Stimulated activated CD4-positive, alpha-beta T cell treated with anti-CD3 and anti-CD28 coated beads, Interleukin-2, amount 100 ng/mL, for 48 hours (primary cell): ENCODE measurements around the gene CHST10.
A peak's percentile ranks its signal among the peaks of the same experiment; 100 is the strongest.
"Not testable (repeated sequence)": the region's sequence is repeated elsewhere in the genome, so short reads cannot be mapped to it uniquely, and the experiment has no call there.

Experiments used
- DNase-seq, 2 donors: peaks; one replicate each; pipeline ENCODE4 v3.0.0-alpha.2; 2020

CHST10 gene

GRCh38 chr2:100416935-100417710 is at the start of gene CHST10:
CHST10 (minus strand) TSS chr2:100417668; CDS start chr2:100406675, 10,993 bp downstream.
- peak; percentile 41 to 49 for DNase-seq

GRCh38 chr2:100460904-100461530 is 43.5 kb upstream of the CHST10 start:
- no peak for DNase-seq

GRCh38 chr2:100456357-100456756 is 38.9 kb upstream of the CHST10 start:
- not testable (repeated sequence) for DNase-seq

GRCh38 chr2:100453853-100454252 is 36.4 kb upstream of the CHST10 start:
- no peak for DNase-seq

- no peak for DNase-seq
Measured at GRCh38 chr2:100451734-100452133, 34.3 kb upstream of the CHST10 start.

- DNase-seq: no peak
Measured at GRCh38 chr2:100451092-100451491, 33.6 kb upstream of the CHST10 start.

GRCh38 chr2:100446696-100447095 is 29.2 kb upstream of the CHST10 start:
- no peak for DNase-seq

GRCh38 chr2:100437751-100438150 is 20.3 kb upstream of the CHST10 start:
- DNase-seq: no peak

GRCh38 chr2:100429726-100430125 is 12.3 kb upstream of the CHST10 start:
- no peak for DNase-seq

- peak; percentile 68 to 73 for DNase-seq
Measured at GRCh38 chr2:100427627-100428258, 10.3 kb upstream of the CHST10 start.

- DNase-seq: no peak
Measured at GRCh38 chr2:100427111-100427510, 9.6 kb upstream of the CHST10 start.

GRCh38 chr2:100426384-100426720 is 8.9 kb upstream of the CHST10 start:
- DNase-seq: no peak

GRCh38 chr2:100425573-100426383 is 8.3 kb upstream of the CHST10 start:
- DNase-seq: no peak

- DNase-seq: no peak
Measured at GRCh38 chr2:100425107-100425506, 7.6 kb upstream of the CHST10 start.

- no peak for DNase-seq
Measured at GRCh38 chr2:100424277-100424875, 6.9 kb upstream of the CHST10 start.

GRCh38 chr2:100423631-100424030 is 6.2 kb upstream of the CHST10 start:
- DNase-seq: no peak

GRCh38 chr2:100422320-100423055 is 5.0 kb upstream of the CHST10 start:
- DNase-seq: no peak

GRCh38 chr2:100419915-100420314 is 2.4 kb upstream of the CHST10 start:
- no peak for DNase-seq

GRCh38 chr2:100418406-100418962 is 1.0 kb upstream of the CHST10 start:
- DNase-seq: no peak

- DNase-seq: no peak
Measured at GRCh38 chr2:100417711-100418124, 250 bp upstream of the CHST10 start.

- DNase-seq: no peak
Measured at GRCh38 chr2:100416397-100416934, 1.0 kb downstream of the CHST10 start.
